GM23248 (cell line): Measurements from ENCODE around the gene BTN1A1.

ENCODE experiments used
- EZH2 ChIP-seq: fragments of 200-600 bp; sonication (generic); IDR thresholded peaks from 2 replicates; pipeline ENCODE4 v1.6.1; 2018; ENCODE audit warnings: antibody characterized with exemption, mild to moderate bottlenecking; ENCODE audit not compliant: insufficient read depth, poor library complexity, severe bottlenecking
- EZH2phosphoT487 ChIP-seq: fragments of 200-600 bp; sonication (generic); IDR thresholded peaks from 2 replicates; pipeline ENCODE4 v1.6.1; 2018; ENCODE audit warnings: antibody characterized with exemption, moderate library complexity, mild to moderate bottlenecking, low read depth; ENCODE audit not compliant: insufficient read depth

DNA sequence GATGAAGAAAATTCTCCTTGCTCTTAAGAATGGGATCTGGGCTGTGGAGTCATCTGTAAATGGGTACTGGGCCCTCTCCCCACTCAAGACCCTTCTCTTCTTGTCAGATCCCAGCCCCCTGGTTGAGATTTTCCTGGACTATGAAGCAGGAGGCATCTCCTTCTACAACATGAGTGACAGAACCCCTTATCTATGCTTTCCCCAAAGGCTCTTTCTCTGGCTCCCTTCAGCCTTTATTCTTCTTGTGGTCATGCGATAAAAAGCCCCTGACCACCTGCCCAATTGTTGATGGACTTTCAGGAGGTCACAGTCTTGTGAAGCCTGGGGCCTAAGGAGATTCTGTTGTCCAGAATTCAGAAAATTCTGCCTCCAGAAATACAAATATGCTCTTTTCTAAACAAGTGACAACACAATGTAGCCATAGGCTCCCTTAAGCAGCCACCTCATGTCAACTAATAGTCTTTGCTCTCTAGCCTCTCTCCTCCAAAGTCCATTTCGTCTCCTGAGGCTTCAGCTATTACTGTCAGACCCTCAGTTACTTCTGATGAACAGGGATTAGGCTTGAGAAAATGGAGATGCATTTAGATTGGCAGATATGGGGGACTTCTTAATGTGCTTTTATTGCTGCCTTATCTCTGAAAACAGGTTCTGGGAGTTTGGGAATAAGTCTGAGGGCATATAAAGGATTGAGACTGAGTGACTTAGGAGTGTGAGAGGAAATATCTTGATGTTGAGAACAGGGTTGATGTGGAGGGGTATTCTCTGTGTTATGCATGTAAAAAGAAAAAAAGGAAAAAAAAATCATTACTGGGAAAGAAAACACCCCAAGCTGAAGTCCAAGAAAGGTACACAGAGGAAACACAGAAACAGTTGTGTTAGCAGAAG is 21.8 kb upstream of the BTN1A1 start:
- TF ChIP-seq EZH2phosphoT487 (no peak), EZH2 (no peak)
